Hindlimb muscle (tissue), 1 donor: ENCODE results near the gene ASMT. TPM values are rescaled to one million over a fixed set of nuclear protein-coding genes. Genes with fewer than 3 reads are reported as not detected.
"Not testable (repeated sequence)": the region's sequence is repeated elsewhere in the genome, so short reads cannot be mapped to it uniquely, and the experiment has no call there.

Experiments used
- DNase-seq: peaks from one replicate; pipeline ENCODE4 v3.0.0-alpha.2; 2013
- polyA plus RNA-seq: library from polyadenylated mRNA; unstranded; fragments of 120-200 nt; gene quantifications from one replicate; pipeline ENCODE4 v1.2.1, GENCODE V29; 2013; ENCODE audit not compliant: insufficient read length

ASMT gene
- polyA plus RNA-seq, 1 donor, result 0.19 TPM

DNA sequence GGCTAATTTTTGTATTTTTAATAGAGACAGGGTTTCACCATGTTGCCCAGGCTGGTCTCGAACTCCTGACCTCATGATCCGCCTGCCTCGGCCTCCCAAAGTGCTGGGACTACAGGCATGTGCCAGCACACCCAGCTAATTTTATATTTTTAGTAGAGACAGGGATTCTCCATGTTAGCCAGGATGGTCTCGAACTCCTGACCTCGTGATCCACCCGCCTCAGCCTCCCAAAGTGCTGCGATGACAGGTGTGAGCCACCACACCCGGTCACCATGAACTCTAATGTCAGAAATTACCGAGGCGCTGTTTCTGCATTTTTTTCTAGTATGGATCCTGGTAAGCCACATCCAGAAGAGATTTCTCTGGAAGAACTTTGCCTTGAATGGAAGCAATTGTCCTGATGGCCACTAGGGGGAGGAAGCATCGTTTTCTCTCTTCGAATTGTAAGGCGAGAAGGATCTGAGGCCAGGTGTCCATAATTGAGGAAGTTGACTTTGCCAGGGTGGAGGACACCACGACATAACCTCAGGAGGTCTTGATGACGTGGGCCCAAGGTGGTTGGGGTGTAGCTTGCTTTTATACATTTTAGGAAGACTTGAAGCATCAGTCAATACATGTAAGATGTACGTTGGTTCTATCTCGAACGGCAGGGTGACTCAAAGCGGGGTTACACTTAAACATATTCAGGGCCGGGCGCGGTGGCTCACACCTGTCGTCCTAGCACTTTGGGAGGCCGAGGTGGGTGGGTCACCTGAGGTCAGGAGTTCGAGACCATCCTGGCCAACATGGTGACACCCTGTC is 37.4 kb downstream of the ASMT start:
- DNase-seq, result peak; percentile 19

DNA sequence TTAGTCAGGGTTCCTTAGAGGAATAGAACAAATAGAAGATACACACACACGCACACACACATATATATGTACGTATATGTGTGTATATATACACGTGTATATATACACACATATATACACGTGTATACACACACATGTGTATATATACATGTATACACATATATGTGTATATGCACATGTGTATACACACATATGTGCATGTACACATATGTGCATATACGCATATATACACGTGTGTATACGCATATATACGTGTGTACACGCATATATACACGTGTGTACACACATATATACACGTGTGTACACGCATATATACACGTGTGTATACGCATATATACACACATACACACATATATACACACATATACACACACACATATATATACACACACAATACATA is 41.5 kb downstream of the ASMT start:
- no peak for DNase-seq

DNA sequence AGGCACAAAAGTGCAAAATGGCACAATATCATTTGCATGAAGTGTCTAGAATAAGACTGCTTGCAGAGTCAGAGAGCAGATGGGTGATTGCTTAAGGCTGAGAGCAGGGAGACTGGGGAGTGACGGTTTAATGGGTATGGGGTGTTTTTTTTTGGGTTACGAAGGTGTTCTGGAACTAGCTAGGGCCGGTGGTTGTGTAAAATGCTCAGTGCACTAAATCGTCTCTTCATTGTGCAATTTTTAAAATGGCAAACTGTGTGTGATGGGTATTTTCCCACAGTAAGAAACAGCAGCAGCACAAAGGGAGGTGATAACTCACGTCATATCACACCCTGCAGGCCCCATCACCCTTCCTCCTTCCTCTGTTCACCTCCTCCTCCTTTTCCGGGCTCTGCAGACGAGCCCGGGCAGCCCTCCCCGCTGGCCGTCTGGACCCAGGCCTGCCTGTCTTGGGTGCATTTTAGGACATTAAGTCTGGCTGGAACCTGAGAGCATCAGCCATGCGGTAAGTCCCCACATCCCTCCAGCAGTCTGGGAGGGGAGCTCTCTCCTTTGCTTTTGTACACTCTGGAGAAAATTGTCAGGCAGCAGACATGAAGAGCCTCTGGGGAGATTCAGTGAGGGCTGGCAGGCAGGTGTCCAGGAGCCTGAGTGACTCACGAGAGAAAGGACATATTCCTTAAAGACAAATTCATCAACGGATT is 42.7 kb downstream of the ASMT start:
- no peak for DNase-seq

DNA sequence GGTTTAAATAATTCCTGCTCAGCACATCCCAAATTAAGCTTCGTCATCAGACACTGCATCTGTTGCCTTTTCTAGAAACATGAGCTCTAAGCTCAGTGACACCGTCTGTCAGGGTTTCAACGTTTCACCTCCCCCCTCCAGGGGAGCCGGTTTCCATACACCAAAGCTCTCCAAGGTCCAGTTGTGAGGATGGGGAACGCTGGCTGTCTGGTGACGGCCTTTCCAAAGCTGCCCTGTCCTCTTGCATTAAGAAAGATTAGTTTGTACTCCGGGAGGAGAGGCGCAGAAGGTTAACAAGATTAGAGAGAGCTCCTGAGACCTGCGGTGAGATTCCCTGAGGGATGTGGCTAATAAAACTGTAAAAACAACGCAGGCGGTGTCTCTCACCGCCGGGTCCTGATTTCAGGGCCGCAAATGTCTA is 43.2 kb downstream of the ASMT start:
- no peak for DNase-seq

DNA sequence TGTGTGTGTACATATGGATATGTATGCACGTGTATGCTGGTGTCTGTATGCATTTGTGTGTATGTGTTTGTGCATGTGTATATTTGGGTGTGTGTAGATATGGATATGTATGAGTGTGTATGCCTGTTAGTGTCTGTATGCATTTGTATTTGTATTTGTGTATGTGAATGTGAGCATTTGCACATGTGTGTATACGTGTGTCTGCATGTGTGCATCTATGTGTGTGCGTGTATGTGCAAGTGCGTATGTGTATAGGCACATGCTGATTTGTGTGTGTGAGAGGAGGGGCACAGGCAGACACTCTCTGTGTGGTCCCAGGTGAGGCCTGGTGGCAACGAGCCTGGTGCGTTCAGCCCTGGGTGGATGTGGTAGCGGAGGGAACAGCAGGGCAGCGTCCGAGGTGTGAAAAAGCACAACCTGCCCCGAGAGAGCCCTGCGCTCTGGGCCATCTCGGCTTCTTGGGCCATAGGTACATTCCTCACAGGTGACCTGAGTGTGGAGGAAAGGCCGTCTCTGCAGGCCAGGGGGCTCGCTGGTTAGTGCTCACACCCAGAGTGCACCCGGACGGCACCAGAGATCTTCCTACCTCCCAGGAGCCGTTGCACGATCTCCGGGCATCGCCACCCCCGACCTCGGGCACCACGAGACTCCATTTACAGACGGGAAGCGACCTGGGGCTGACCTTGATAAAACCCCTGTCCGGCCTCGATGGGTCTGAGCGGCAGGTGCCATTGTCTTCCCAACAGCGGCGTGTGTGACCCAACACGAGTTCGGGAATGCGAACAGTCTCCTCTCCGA is 45.0 kb downstream of the ASMT start:
- no peak for DNase-seq

DNA sequence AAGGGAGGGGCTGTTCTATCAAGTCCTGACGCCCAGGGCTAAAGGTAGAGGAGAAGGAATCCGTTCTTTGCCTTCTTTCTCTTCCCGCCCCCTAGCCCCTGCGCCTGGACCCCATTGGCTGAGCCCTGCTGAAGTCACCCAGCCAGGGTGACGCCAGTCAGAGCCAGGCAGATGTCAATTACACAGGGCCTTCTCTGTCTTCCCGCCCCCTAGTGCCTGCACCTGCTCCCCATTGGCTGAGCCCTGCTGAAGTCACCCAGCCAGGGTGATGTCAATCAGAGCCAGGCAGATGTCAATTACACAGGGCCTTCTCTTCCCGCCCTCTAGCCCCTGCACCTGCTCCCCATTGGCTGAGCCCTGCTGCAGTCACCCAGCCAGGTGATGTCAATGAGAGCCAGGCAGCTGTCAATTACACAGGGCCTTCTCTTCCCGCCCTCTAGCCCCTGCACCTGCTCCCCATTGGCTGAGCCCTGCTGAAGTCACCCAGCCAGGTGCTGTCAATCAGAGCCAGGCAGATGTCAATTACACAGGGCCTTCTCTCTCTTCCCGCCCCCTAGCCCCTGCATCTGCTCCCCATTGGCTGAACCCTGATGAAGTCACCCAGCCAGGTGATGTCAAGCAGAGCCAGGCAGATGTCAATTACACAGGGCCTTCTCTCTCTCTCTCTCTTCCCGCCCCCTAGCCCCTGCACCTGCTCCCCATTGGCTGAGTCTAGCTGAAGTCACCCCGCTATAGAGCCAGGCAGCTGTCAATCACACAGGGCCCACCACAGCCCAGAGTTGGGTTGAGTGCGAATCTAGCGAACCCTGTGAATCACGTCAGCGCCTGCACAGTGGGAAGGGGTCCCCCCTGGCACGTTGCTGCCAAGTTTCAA is 46.4 kb downstream of the ASMT start:
- no peak for DNase-seq

DNA sequence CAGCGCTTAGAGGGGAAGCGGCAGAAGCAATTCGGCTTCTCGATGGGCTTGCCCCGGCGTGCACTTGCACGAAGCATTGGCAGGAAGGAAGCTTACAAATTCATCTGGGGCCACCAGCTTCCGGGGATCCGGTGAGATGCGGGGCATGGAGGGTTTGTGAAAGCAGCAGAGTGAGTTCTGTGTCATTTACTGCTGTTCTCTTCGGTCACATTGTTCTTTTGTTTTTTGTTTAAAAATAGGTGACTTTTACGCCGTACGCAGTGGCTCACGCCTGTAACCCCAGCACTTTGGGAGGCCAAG is 47.0 kb downstream of the ASMT start:
- no peak for DNase-seq

DNA sequence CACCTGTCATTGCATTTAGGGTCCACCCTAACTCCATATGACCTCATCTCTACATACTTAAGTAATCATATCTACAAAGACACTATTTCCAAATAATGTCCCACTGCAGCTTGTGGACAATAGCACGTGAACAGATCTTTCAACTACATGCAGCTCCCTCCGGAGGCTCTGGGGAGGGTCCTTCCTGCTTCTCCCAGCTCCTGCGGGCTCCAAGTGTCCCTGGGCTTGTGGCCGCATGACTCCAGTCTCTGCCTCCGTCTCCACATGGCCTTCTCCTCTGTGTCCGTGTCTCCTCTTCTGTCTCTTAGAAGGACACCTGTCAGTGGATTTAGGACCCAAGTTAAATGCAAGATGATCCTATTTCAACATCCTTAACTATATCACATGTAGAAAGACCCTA is 52.7 kb downstream of the ASMT start:
- DNase-seq, result no peak

DNA sequence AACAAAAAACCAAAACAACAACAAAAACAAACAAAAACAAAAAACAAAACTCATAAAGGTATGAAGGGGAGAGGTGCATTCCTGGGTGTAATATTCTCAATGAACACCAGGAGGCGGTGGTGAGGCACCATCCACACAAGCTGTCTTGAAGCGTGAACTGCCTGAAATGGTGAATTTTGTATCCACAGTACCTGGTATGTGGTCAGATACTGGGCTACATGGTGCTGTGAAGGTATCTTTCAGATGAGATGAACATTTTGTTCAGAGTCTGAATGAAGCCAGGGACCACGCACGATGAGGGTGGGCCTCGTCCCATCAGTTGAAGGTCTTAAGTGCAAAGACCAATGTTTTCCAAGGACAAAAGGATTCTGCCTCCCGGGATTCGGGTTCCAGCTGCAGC is 58.5 kb downstream of the ASMT start:
- no peak for DNase-seq

DNA sequence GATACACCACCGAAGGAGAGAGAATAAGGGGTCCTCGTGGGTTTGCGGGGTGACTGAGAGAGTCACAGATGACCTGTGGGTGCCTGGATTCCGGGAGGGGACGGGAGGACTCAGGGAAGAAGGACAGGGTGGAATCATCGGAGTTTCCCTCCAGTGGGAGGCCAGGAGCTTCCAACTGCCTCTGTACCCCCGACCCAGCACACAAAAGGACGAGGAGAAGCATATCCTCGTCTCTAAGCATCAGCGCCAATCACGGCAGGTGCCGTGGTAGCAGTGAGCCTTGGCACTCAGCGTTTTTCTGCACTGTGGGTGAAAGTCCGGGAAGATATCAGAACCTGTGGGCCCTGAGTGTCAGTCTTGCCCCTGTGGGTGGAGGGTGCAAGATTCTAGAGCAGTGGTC is 62.0 kb downstream of the ASMT start:
- DNase-seq, result no peak

DNA sequence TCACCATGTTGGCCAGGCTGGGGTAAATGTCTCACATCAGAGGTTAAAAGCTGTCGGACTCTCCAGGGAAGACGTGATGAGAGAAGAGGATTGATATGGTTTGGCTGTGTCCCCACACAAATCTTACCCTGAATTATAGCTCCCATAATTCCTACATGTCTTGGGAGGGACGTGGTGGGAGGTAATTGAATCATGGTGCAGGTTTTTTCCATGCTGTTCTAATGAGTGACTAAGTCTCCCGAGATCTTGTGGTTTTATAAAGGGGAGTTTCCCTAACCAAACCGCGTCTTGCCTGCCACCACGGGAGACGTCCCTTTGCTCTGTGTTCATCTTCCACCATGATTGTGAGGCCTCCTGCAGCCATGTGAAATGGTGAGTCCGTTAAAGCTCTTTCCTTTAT is 64.4 kb downstream of the ASMT start:
- DNase-seq, result no peak

DNA sequence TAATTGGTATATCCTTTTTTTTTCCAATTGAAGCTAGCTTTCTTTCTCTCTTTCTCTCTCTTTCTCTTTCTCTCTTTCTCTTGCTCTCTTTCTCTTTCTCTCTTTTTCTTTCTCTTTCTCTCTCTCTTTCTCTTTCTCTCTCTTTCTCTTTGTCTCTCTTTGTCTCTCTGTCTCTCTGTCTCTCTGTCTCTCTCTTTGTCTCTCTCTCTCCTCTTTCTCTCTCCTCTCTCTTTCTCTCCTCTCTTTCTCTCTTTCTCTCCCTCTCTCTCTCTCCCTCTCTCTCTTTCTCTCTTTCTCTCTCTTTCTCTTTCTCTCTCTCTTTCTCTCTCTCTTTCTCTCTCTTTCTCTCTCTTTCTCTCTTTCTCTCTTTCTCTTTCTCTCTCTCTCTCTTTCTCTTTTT is 66.6 kb downstream of the ASMT start:
- no peak for DNase-seq

DNA sequence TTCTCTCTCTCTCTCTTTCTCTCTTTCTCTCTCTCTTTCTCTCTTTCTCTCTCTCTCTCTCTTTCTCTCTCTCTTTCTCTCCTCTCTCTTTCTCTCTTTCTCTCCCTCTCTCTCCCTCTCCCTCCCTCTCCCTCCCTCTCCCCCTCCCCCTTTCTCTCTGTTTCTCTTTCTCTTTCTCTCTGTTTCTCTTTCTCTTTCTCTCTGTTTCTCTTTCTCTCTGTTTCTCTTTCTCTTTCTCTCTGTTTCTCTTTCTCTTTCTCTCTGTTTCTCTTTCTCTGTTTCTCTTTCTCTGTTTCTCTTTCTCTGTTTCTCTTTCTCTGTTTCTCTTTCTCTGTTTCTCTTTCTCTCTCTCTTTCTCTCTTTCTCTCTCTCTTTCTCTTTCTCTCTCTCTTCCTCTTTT is 67.0 kb downstream of the ASMT start:
- not testable (repeated sequence) for DNase-seq

DNA sequence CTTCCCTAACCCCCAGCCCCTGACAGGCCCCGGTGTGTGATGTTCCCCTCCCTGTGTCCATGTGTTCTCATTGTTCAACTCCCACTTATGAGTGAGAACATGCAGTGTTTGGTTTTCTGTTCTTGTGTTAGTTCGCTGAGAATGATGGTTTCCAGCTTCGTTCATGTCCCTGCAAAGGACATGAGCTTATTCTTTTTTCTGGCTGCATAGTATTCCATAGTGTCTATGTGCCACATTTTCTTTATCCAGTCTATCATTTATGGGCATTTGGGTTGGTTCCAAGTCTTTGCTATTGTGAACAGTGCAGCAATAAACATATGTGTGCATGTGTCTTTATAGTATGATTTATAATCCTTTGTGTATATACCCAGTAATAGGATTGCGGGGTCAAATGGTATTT is 67.6 kb downstream of the ASMT start:
- DNase-seq, result not testable (repeated sequence)

DNA sequence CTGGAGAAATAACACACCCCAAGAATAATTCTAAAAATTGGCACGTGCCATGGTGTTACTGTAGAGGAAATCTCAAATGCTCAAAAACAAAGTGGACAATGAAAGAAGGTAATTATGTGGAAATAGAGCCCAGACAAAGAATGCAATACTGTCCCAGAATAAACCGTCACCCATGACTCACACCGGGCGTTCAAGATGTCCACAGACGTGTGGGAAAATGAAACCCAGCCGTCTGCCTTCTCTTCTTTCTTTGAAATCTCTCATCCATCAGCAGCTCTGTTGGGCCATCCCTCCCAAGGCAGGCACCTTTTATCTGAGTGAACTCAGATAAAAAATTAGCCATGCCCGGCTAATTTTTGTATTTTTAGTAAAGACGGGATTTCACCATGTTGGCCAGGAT is 70.0 kb downstream of the ASMT start:
- not testable (repeated sequence) for DNase-seq

DNA sequence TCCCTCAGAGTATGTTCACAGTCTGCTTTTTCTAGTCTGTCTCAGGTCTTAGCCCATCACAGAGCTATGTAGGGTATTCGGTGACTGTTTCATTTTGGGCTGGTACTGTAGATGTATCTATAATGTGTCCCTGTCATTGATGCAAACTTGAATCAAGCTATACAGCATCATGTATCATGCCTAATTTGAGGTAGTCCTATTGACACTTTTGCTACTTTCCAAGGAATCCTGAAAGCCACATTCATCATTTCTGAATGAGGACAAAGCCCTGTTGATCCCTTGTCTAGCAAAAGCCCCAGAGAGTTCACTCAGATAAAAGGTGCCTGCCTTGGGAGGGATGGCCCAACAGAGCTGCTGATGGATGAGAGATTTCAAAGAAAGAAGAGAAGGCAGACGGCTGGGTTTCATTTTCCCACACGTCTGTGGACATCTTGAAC is 70.6 kb downstream of the ASMT start:
- DNase-seq, result not testable (repeated sequence)

DNA sequence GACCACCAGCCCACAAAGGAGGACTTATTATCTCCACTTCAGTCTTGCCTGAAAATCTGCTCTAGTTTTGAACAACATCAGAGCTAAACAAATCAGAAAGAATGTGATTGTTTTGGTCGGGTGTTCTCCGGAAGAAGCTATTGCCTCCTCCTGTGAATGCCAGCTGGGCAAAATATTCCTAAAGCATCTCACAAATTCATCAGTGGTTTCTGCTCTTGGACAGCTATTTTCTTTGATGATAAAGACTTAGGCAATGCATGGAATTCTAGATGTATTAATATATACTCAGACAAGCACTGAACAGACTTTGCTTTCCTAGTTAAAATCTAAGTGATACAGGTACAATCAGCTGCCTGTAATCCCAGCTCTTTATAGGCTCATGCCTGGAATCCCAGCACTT is 71.8 kb downstream of the ASMT start:
- no peak for DNase-seq

Other genes starting within 250 kb of the ASMT start
- gene SLC25A6, start 222.9 kb upstream of the ASMT start, polyA plus RNA-seq, result 560 TPM
- gene ASMTL, start 162.2 kb upstream of the ASMT start, polyA plus RNA-seq, result 29.7 TPM
- 1.9 TPM for gene P2RY8, start 77.9 kb upstream of the ASMT start, polyA plus RNA-seq
- 37.5 TPM for gene AKAP17A, start 23.5 kb upstream of the ASMT start, polyA plus RNA-seq